ENCODE data around the gene CDKN2B-AS1. TPM values are rescaled to one million over a fixed set of nuclear protein-coding genes. Genes with fewer than 3 reads are reported as not detected.

CDKN2B-AS1 gene
- total and polyA plus RNA-seq, 8 donors: 0.18 to 1.6 (median 0.36) TPM

GRCh38 chr9:22134390-22134789 is 139.8 kb downstream of the CDKN2B-AS1 start:
- Histone ChIP-seq H3K36me3 (no peaks in the 10 kb centered on the region), H3K27ac (no peak overlapping the region), H3K4me3 (no peak overlapping the region), H3K4me1 (no peaks in the 10 kb centered on the region), H3K9me3 (no peaks in the 10 kb centered on the region), H3K27me3 (no peaks in the 10 kb centered on the region)
- intact Hi-C loops (cut with DNase I): no loop called here
- no peak for DNase-seq
- no peak for TF ChIP-seq CTCF (IDR thresholded peaks at IDR 0.05)
- no peak for ATAC-seq

GRCh38 chr9:22136461-22137096 is 142.0 kb downstream of the CDKN2B-AS1 start:
- Histone ChIP-seq H3K36me3 (no peaks in the 10 kb centered on the region), H3K4me3 (no peak overlapping the region), H3K27ac (no peak overlapping the region), H3K9me3 (no peaks in the 10 kb centered on the region), H3K27me3 (no peaks in the 10 kb centered on the region), H3K4me1 (no peaks in the 10 kb centered on the region)
- ATAC-seq: no peak
- no peak for TF ChIP-seq CTCF (IDR thresholded peaks at IDR 0.05)
- intact Hi-C loops (cut with DNase I): no loop called here
- no peak for DNase-seq

GRCh38 chr9:22138956-22139660 is 144.5 kb downstream of the CDKN2B-AS1 start:
- H3K27me3 ChIP-seq: no peaks in the 10 kb centered on the region
- no peaks in the 10 kb centered on the region for H3K9me3 ChIP-seq
- no peak for ATAC-seq
- no peak for DNase-seq
- peaks cover 0 to 3% of the 10 kb centered on the region in 2 donors for H3K4me1 ChIP-seq
- intact Hi-C loops (cut with DNase I): no loop called here
- no peak for TF ChIP-seq CTCF (IDR thresholded peaks at IDR 0.05)
- H3K27ac ChIP-seq: no peak overlapping the region
- no peak overlapping the region for H3K4me3 ChIP-seq
- H3K36me3 ChIP-seq: no peaks in the 10 kb centered on the region

GRCh38 chr9:22141908-22142307 is 147.3 kb downstream of the CDKN2B-AS1 start:
- TF ChIP-seq CTCF (IDR thresholded peaks at IDR 0.05): no peak
- no peak overlapping the region for H3K4me3 ChIP-seq
- H3K4me1 ChIP-seq: peaks cover 0 to 4% of the 10 kb centered on the region in 2 donors
- DNase-seq: no peak
- no peak overlapping the region for H3K27ac ChIP-seq
- no peaks in the 10 kb centered on the region for H3K9me3 ChIP-seq
- H3K36me3 ChIP-seq: no peaks in the 10 kb centered on the region
- intact Hi-C loops (cut with DNase I): no loop called here
- H3K27me3 ChIP-seq: no peaks in the 10 kb centered on the region
- peak; percentile 63 for ATAC-seq

GRCh38 chr9:22142671-22143070 is 148.1 kb downstream of the CDKN2B-AS1 start:
- no peak for TF ChIP-seq CTCF (IDR thresholded peaks at IDR 0.05)
- no peaks in the 10 kb centered on the region for H3K27me3 ChIP-seq
- H3K27ac ChIP-seq: no peak overlapping the region
- ATAC-seq: no peak
- no peak overlapping the region for H3K4me3 ChIP-seq
- DNase-seq: no peak
- H3K9me3 ChIP-seq: no peaks in the 10 kb centered on the region
- peaks cover 0 to 4% of the 10 kb centered on the region in 2 donors for H3K4me1 ChIP-seq
- no peaks in the 10 kb centered on the region for H3K36me3 ChIP-seq
- intact Hi-C loops (cut with DNase I): no loop called here
